NB4 (cell line): Measurements from ENCODE around the gene PVALEF.

Experiments used
- DNase-seq: peaks from one replicate; pipeline ENCODE4 v3.0.0; 2010; ENCODE audit warnings: low read depth
- H3K4me3 ChIP-seq: one replicate; pipeline ENCODE4 v1.5.1; 2011; ENCODE audit warnings: mild to moderate bottlenecking, low read depth, low read length, moderate library complexity
- CTCF ChIP-seq: IDR thresholded peaks from one replicate; pipeline ENCODE4 v1.5.1; 2012; ENCODE audit warnings: low read depth, low read length
- MAX ChIP-seq: IDR thresholded peaks from 2 replicates; pipeline ENCODE4 v1.6.1; 2011; ENCODE audit warnings: low read depth, low read length
- MYC ChIP-seq: IDR thresholded peaks from 2 replicates; pipeline ENCODE4 v1.6.1; 2011; ENCODE audit warnings: low read depth, low read length
- POLR2A ChIP-seq: IDR thresholded peaks from 2 replicates; pipeline ENCODE4 v1.6.1; 2011; ENCODE audit warnings: mild to moderate bottlenecking; ENCODE audit not compliant: insufficient read length; ENCODE audit errors: extremely low read depth

Gene PVALEF

DNA sequence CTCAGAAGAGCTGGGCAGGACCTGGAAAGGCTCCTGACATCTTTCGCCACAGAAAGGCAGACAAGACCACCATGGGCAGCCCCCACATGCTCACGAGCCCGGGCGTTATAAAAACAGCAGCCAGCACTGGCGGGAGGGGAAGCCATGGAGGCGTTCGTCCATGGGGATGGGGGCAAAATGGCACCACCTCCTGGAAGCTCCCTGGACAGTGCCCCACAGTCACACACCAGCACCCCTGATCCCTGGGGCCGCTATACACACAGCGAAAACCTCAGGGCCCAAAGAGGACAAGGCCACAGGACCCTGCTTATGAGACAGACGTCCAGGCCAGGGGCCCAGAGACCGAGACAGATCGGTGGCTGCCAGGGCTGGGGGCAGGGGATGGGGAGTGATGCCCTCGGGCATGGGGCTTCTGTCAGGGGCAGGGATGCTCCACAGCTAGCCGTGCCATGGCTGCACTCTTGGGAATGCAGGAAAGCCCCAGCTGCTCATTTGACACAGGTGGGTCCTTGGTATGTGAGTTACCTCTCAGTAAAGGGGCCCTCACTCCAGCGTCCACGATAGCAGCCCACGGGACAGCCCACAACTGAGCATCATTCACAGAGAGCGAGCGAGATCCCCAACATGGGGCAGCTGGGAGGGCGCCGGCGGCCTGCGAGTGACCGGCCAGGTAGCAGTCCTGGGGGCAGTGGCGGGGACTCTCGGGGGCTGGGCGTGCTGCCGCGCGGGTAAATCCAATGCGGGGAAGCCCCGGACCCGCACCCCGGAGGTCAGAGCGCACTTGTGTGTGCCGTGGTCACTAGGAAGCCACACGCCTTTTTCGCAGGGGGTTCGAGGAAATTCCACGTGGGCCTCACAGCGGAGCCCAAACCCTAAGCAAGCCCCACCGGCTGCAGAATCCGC lies 6.4 kb upstream of the PVALEF start:
- no peak overlapping the region for H3K4me3 ChIP-seq
- DNase-seq = no peak
- TF ChIP-seq MYC = no peak
- no peak for TF ChIP-seq CTCF
- no peak for TF ChIP-seq MAX
- no peak for TF ChIP-seq POLR2A

GRCh38 chr17:81159611-81160265 lies 5.6 kb upstream of the PVALEF start:
- no peak for DNase-seq
- no peak overlapping the region for H3K4me3 ChIP-seq
- TF ChIP-seq POLR2A (no peak), MYC (no peak), CTCF (no peak), MAX (no peak)

DNA sequence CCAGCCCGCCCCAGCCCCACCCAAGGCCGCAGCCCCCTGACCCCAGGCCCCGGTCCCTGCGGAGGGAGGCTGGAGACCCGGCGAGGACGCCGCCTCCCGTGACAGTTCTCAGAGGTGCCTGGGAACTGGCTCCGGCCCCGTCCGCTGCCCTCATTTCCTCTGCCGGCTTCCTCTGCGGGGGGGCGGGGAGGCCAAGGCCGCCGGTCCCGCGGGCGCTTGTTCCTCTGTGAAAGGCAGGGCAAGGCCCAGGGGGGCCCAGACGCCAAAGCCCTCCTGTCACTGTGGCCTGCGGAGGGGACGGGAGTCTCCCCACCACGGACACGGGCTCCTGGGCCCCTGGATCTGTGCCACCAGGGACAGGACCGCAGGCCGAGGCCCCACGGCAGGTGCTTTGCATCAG lies 5.0 kb upstream of the PVALEF start:
- H3K4me3 ChIP-seq = no peak overlapping the region
- DNase-seq = peak; percentile 39
- TF ChIP-seq CTCF (no peak), POLR2A (no peak), MYC (no peak), MAX (no peak)

DNA sequence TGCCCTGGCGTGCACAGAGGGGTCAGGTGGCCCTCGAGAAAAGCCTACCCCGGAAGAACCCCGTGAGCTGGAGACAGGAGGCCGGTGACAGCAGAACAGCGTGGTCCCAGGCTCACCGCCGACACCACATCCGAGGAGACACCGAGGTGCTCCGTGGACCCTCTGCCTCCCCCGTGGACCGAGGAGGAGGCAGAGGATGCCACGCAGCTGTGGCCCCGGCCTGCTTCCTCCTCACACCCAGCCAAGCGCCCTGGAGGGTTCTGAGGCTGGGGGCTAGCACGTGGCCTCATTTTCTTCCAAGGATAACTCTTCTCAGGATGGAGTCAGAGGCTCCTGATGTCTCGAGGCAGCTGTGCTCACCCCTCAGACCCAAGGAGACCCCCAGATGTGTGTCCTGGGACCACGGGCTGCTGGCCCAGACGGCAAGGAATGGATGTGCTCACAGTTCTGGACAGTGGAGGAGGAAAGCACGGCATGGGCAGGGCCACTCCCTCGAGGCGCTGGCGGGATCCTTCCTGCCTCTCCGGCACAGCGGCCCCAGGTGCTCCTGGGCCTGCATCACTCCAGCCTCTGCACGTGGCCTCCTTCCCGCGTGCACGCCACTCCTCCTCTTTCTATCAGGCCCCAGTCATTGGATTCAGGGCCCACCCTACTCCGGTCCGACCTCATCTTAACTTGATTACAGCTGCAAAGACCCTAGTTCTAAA lies 4.4 kb upstream of the PVALEF start:
- TF ChIP-seq MAX (no peak), POLR2A (no peak)
- DNase-seq = no peak
- no peak overlapping the region for H3K4me3 ChIP-seq

- no peak overlapping the region for H3K4me3 ChIP-seq
- TF ChIP-seq MYC (no peak), POLR2A (no peak), MAX (no peak), CTCF (no peak)
- DNase-seq = no peak
These were observed 3.8 kb upstream of the PVALEF start for GRCh38 chr17:81161536-81161935.

DNA sequence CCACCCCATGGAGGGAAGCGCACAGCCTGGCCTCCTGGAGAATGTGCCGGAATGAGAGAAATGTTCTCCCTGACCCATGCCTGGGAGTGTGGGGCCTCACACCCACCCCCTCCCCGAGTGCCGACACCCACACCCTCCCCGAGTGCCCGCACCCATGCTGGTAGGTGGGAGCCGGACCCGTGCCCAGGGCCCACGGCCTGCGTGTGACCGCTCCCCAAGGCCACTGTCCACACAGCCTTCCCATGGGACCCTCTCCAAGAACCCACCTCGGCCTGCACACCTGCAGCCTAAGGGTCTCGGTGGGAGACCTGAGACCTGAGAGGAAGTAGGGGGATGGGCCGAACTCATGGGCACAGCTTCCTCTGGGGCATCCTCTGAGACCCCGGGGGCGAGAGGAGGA lies 3.3 kb upstream of the PVALEF start:
- DNase-seq = no peak
- H3K4me3 ChIP-seq = no peak overlapping the region
- TF ChIP-seq POLR2A (no peak), MAX (no peak)
